Activated CD4-positive, alpha-beta T cell treated with anti-CD3 and anti-CD28 coated beads, Interleukin-2, amount 10 ng/mL, durations not matched to agents 7 days and 5 days (primary cell): ENCODE data around the gene IFNL1. TPM values are rescaled to one million over a fixed set of nuclear protein-coding genes. Genes with fewer than 3 reads are reported as not detected.
"Not testable (repeated sequence)": the region's sequence is repeated elsewhere in the genome, so short reads cannot be mapped to it uniquely, and the experiment has no call there.

ENCODE experiments used
- CTCF ChIA-PET: fragments of 350-600 bp; sonication (Branson Sonifier 250); formaldehyde crosslinking; loops from one replicate; lab custom pipeline; 2021; ENCODE audit warnings: antibody characterized with exemption; lab: Charles Lee
- POLR2A ChIA-PET: fragments of 350-600 bp; sonication (Branson Sonifier 250); formaldehyde crosslinking; loops from one replicate; lab custom pipeline; 2021; ENCODE audit warnings: antibody characterized with exemption; lab: Charles Lee
- DNase-seq: peaks from one replicate; pipeline ENCODE4 v3.0.0-alpha.2; 2020
- H3K27ac Mint-ChIP-seq: one replicate; pipeline ENCODE4 v1.8.0; 2021; ENCODE audit warnings: mild to moderate bottlenecking, moderate library complexity, mixed read lengths
- H3K27me3 Mint-ChIP-seq: one replicate; pipeline ENCODE4 v1.8.0; 2021; ENCODE audit warnings: mixed read lengths
- H3K36me3 Mint-ChIP-seq: one replicate; pipeline ENCODE4 v1.8.0; 2021; ENCODE audit warnings: low read depth, mixed read lengths
- H3K4me1 Mint-ChIP-seq: one replicate; pipeline ENCODE4 v1.8.0; 2021; ENCODE audit warnings: mixed read lengths
- H3K4me3 Mint-ChIP-seq: one replicate; pipeline ENCODE4 v1.8.0; 2021; ENCODE audit warnings: mild to moderate bottlenecking, moderate library complexity, mixed read lengths
- H3K9me3 Mint-ChIP-seq: one replicate; pipeline ENCODE4 v1.8.0; 2021; ENCODE audit warnings: mixed read lengths
- total RNA-seq, 2 experiments: library from RNA; stranded (reverse); gene quantifications; one replicate each; pipeline ENCODE4 v1.2.3, GENCODE V29; 2021

Gene IFNL1
- total RNA-seq, 2 experiments from 2014 or later = not detected

DNA sequence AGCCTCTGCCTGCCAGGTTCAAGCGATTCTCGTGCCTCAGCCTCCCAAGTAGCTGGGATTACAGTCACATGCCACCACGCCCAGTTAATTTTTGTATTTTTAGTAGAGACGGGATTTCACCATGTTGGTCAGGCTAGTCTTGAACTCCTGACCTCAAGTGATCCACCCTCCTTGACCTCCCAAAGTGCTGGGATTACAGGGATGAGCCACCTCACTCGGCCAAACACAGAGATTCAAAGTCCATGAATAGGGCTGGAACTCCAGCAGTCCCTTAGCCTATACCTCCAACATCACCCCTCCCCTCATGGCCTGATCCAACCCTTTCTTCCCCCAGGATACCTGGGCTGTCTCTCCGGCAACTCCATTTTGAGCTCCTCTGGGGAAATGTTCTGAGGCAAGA, 36.5 kb downstream of the IFNL1 start:
- not testable (repeated sequence) for DNase-seq, H3K27me3 Mint-ChIP-seq, H3K9me3 Mint-ChIP-seq
- Mint-ChIP-seq H3K4me1 (peaks cover 61% of the 10 kb centered on the region), H3K27ac (peak overlapping the region; percentile 78), H3K36me3 (peaks cover 48% of the 10 kb centered on the region), H3K4me3 (peak overlapping the region; percentile 48)
- CTCF ChIA-PET = interaction anchor here (0.7 to 1.8 kb wide), 2 partner anchors 9 to 35 kb away, joined by 3 to 6 read pairs; partner anchors contain the start of gene SAMD4B
- POLR2A ChIA-PET = interaction anchor here (0.6 kb wide), 2 partner anchors 72 to 80 kb away, joined by 3 to 4 read pairs; partner anchors contain the start of gene PLEKHG2

GRCh38 chr19:39333507-39333906, 37.3 kb downstream of the IFNL1 start:
- Mint-ChIP-seq H3K4me1 (peaks cover 60% of the 10 kb centered on the region), H3K27ac (peak overlapping the region; percentile 78), H3K9me3 (no peaks in the 10 kb centered on the region), H3K4me3 (peak overlapping the region; percentile 59), H3K36me3 (peaks cover 40% of the 10 kb centered on the region), H3K27me3 (no peaks in the 10 kb centered on the region)
- ChIA-PET POLR2A (interaction anchor here (0.7 kb wide), 1 partner anchor 37 kb away, joined by 3 read pairs; the partner anchor contains the start of gene IFNL1), CTCF (interaction anchor here (0.6 to 1.8 kb wide), 3 partner anchors 9 to 132 kb away, joined by 3 to 6 read pairs (median 4); partner anchors contain the start of gene SAMD4B)
- DNase-seq = no peak

GRCh38 chr19:39334444-39334976, 38.3 kb downstream of the IFNL1 start:
- H3K27me3 Mint-ChIP-seq = no peaks in the 10 kb centered on the region
- peaks cover 51% of the 10 kb centered on the region for H3K4me1 Mint-ChIP-seq
- DNase-seq = no peak
- H3K27ac Mint-ChIP-seq = peak overlapping the region; percentile 97
- peak overlapping the region; percentile 99 for H3K4me3 Mint-ChIP-seq
- no peaks in the 10 kb centered on the region for H3K9me3 Mint-ChIP-seq
- peaks cover 34% of the 10 kb centered on the region for H3K36me3 Mint-ChIP-seq
- CTCF ChIA-PET = interaction anchor here (0.6 kb wide), 1 partner anchor 256 kb away, joined by 3 read pairs; no protein-coding TSS in a partner anchor
- POLR2A ChIA-PET = interaction anchor here (0.6 to 0.7 kb wide), 2 partner anchors 38 to 200 kb away, joined by 3 to 8 read pairs; partner anchors contain the start of gene IFNL1

GRCh38 chr19:39335168-39335548, 39.0 kb downstream of the IFNL1 start:
- no peaks in the 10 kb centered on the region for H3K9me3 Mint-ChIP-seq
- peak; percentile 46 for DNase-seq
- peaks cover 57% of the 10 kb centered on the region for H3K4me1 Mint-ChIP-seq
- H3K4me3 Mint-ChIP-seq = peak overlapping the region; percentile 99
- ChIA-PET CTCF (interaction anchor here (1.0 to 1.7 kb wide), 5 partner anchors 62 to 124 kb away, joined by 3 to 7 read pairs (median 4); no protein-coding TSS in a partner anchor), POLR2A (no interaction called here)
- no peaks in the 10 kb centered on the region for H3K27me3 Mint-ChIP-seq
- peak overlapping the region; percentile 97 for H3K27ac Mint-ChIP-seq
- peaks cover 34% of the 10 kb centered on the region for H3K36me3 Mint-ChIP-seq

GRCh38 chr19:39336483-39336882, 40.3 kb downstream of the IFNL1 start:
- H3K9me3 Mint-ChIP-seq = no peaks in the 10 kb centered on the region
- H3K27ac Mint-ChIP-seq = peak overlapping the region; percentile 97
- H3K4me3 Mint-ChIP-seq = peak overlapping the region; percentile 99
- H3K36me3 Mint-ChIP-seq = peaks cover 30% of the 10 kb centered on the region
- no peaks in the 10 kb centered on the region for H3K27me3 Mint-ChIP-seq
- ChIA-PET CTCF (interaction anchor here (1.3 to 1.7 kb wide), 6 partner anchors 9 to 84 kb away, joined by 3 to 7 read pairs (median 4); partner anchors contain the start of gene IFNL1), POLR2A (interaction anchor here (0.7 kb wide), 2 partner anchors 26 to 41 kb away, joined by 4 to 16 read pairs; no protein-coding TSS in a partner anchor)
- H3K4me1 Mint-ChIP-seq = peaks cover 61% of the 10 kb centered on the region
- no peak for DNase-seq

GRCh38 chr19:39339674-39340073, 43.5 kb downstream of the IFNL1 start:
- Mint-ChIP-seq H3K36me3 (peaks cover 26% of the 10 kb centered on the region), H3K9me3 (no peaks in the 10 kb centered on the region), H3K27me3 (no peaks in the 10 kb centered on the region), H3K4me1 (peaks cover 64% of the 10 kb centered on the region), H3K27ac (peak overlapping the region; percentile 94), H3K4me3 (peak overlapping the region; percentile 89)
- DNase-seq = no peak
- CTCF ChIA-PET = interaction anchor here (1.1 to 1.8 kb wide), 2 partner anchors 11 to 72 kb away, joined by 3 to 4 read pairs; no protein-coding TSS in a partner anchor
- POLR2A ChIA-PET = interaction anchor here (0.6 kb wide), 1 partner anchor 16 kb away, joined by 4 read pairs; no protein-coding TSS in a partner anchor

- CTCF ChIA-PET = interaction anchor here (1.8 kb wide), 1 partner anchor 10 kb away, joined by 4 read pairs; no protein-coding TSS in a partner anchor
Measured at GRCh38 chr19:39340156-39340555, 43.9 kb downstream of the IFNL1 start.

GRCh38 chr19:39341129-39341718, 45.0 kb downstream of the IFNL1 start:
- H3K36me3 Mint-ChIP-seq = peaks cover 21% of the 10 kb centered on the region
- DNase-seq = peak; percentile 26
- peak overlapping the region; percentile 89 for H3K4me3 Mint-ChIP-seq
- H3K27ac Mint-ChIP-seq = peak overlapping the region; percentile 94
- H3K9me3 Mint-ChIP-seq = no peaks in the 10 kb centered on the region
- H3K27me3 Mint-ChIP-seq = no peaks in the 10 kb centered on the region
- CTCF ChIA-PET = interaction anchor here (0.6 to 1.9 kb wide), 6 partner anchors 9 to 224 kb away, joined by 3 to 9 read pairs (median 6); partner anchors contain the start of genes MED29, PAF1 and ZFP36
- peaks cover 72% of the 10 kb centered on the region for H3K4me1 Mint-ChIP-seq
- POLR2A ChIA-PET = no interaction called here

More at GRCh38 chr19:39340156-39340555, 43.9 kb downstream of the IFNL1 start:
- Mint-ChIP-seq H3K4me1 (peaks cover 66% of the 10 kb centered on the region), H3K27ac (peak overlapping the region; percentile 94), H3K36me3 (peaks cover 24% of the 10 kb centered on the region), H3K4me3 (peak overlapping the region; percentile 89)
- DNase-seq, H3K9me3 Mint-ChIP-seq, H3K27me3 Mint-ChIP-seq: not testable (repeated sequence)
- POLR2A ChIA-PET = interaction anchor here (0.6 kb wide), 1 partner anchor 15 kb away, joined by 4 read pairs; no protein-coding TSS in a partner anchor

DNA sequence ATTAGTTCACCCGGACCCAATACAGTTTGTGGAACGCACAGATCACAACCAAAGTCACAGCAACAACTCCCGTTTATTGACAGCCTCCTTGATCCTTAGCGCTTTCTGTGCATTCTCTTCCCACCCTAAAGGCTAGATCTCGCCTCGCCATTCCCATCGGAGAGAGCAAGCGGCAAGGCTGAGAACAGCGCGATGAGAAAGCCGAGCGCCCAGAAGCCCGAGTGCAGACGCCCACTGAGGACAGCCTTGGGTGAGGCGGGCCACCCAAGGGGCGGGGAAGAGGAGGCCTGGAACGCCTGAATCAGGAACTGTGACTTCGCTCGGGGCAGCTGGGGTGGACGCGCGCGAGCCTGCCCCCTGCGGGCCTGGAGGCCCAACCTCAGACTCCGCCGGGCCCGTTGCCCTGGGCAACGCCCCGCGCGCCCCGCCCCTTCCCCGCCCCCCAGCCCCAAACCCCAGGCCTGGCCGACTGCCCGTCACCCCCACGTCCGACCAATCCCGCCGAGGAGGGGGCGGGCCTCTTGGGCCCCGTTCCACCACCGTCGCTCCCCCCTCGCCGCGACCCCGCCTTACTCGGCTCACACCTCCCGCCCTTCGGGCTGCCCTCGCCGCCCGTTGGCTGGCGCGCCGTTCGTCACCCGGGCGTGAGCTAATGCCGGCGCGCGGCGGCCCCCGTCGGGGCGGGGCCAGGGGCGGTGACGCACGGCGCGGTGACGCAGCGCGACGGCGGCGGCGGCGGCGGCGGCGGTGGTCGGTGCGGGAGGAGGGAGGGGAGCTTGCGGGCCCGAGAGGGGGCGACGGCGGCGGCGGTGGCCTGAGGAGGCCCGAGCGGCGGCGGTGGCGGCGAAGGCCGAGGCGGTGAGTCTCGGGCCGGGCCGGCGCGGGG, 45.8 kb downstream of the IFNL1 start, which contains the start of gene SAMD4B:
Gene SAMD4B (plus strand): TSS at position 703 of the 886 bp plus-strand sequence. CDS start 14,473 bp downstream, outside the sequence.
- Mint-ChIP-seq H3K4me1 (peaks cover 70% of the 10 kb centered on the region), H3K9me3 (no peaks in the 10 kb centered on the region), H3K27me3 (no peaks in the 10 kb centered on the region), H3K27ac (peak within 1 kb of the TSS; percentile 94), H3K36me3 (peaks cover 24% of the 10 kb centered on the region), H3K4me3 (peak within 1 kb of the TSS; percentile 89)
- ChIA-PET POLR2A (interaction anchor here (0.6 to 0.7 kb wide), 2 partner anchors 14 to 94 kb away, joined by 3 read pairs; partner anchors contain the start of gene RPS16), CTCF (interaction anchor here (0.6 to 1.9 kb wide), 22 partner anchors 8 to 260 kb away, joined by 3 to 10 read pairs (median 4); partner anchors contain the start of genes MED29, PAF1, RPS16 and ZFP36)
- peak; percentile 99 for DNase-seq

- DNase-seq = no peak
- ChIA-PET CTCF (interaction anchor here (0.6 to 1.9 kb wide), 21 partner anchors 8 to 261 kb away, joined by 3 to 10 read pairs (median 4); partner anchors contain the start of genes MED29, PAF1, RPS16 and ZFP36), POLR2A (interaction anchor here (0.6 kb wide), 1 partner anchor 15 kb away, joined by 3 read pairs; no protein-coding TSS in a partner anchor)
- Mint-ChIP-seq H3K9me3 (no peaks in the 10 kb centered on the region), H3K36me3 (peaks cover 20% of the 10 kb centered on the region), H3K27me3 (no peaks in the 10 kb centered on the region), H3K27ac (peak overlapping the region; percentile 84), H3K4me3 (peak overlapping the region; percentile 80), H3K4me1 (peaks cover 70% of the 10 kb centered on the region)
Measured at GRCh38 chr19:39342647-39343305, 46.6 kb downstream of the IFNL1 start.

GRCh38 chr19:39345956-39346355, 49.7 kb downstream of the IFNL1 start:
- peaks cover 55% of the 10 kb centered on the region for H3K4me1 Mint-ChIP-seq
- ChIA-PET POLR2A (no interaction called here), CTCF (interaction anchor here (0.6 to 1.8 kb wide), 5 partner anchors 16 to 97 kb away, joined by 3 to 4 read pairs (median 3); partner anchors contain the start of genes MED29 and PAF1)
- no peak overlapping the region for H3K27ac Mint-ChIP-seq
- peaks cover 32% of the 10 kb centered on the region for H3K36me3 Mint-ChIP-seq
- H3K9me3 Mint-ChIP-seq = no peaks in the 10 kb centered on the region
- H3K27me3 Mint-ChIP-seq = no peaks in the 10 kb centered on the region
- no peak overlapping the region for H3K4me3 Mint-ChIP-seq
- DNase-seq = no peak
